Endothelial cell of umbilical vein (primary cell): ENCODE results near the gene FYN. TPM values are rescaled to one million over a fixed set of nuclear protein-coding genes. Genes with fewer than 3 reads are reported as not detected.

ENCODE experiments used
- BruUV-seq: library from RNA; stranded (reverse); fragments of 400-500 nt; replicated peaks from 2 replicates; lab custom pipeline; 2021; lab: Mats Ljungman, UMichigan
- CTCF ChIA-PET: fragments of 300-600, 350-600 bp; sonication (Branson Sonifier 250); formaldehyde crosslinking; loops from one replicate; lab custom pipeline; 2021; ENCODE audit warnings: antibody characterized with exemption, inconsistent platforms; lab: Charles Lee
- POLR2A ChIA-PET: fragments of 300-600, 350-600 bp; sonication (Branson Sonifier 250); formaldehyde crosslinking; loops from one replicate; lab custom pipeline; 2021; ENCODE audit warnings: antibody characterized with exemption, inconsistent platforms; lab: Charles Lee
- DNase-seq: peaks from one replicate; pipeline ENCODE4 v3.0.0-alpha.2; 2011; ENCODE audit warnings: low read depth, low spot score
- FAIRE-seq: peaks from 2 replicates; lab custom pipeline; 2011; peaks lifted over from hg19 to GRCh38; lab: Jason Lieb, UNC
- H2AFZ ChIP-seq: 2 replicates; pipeline ENCODE4 v1.6.0; 2012; ENCODE audit warnings: low read depth, low read length, control low read depth, inconsistent platforms
- H3K27ac ChIP-seq: 2 replicates; pipeline ENCODE4 v1.5.1; 2011; ENCODE audit warnings: low read depth, mild to moderate bottlenecking, control low read depth, low read length, moderate library complexity; ENCODE audit not compliant: insufficient read depth
- H3K27me3 ChIP-seq, 2 experiments: 2 replicates each; pipeline versions ENCODE4 v1.6.0 to v1.6.1; 2011; ENCODE audit warnings: low read length in 2 of 2, mixed read lengths in 1 of 2; ENCODE audit not compliant: control insufficient read depth in 2 of 2, insufficient read depth in 2 of 2
- H3K36me3 ChIP-seq, 2 experiments: 2 replicates in 1 of 2; 3 replicates in 1 of 2; pipeline ENCODE4 v1.5.1; 2011; ENCODE audit warnings: low read length in 2 of 2, mild to moderate bottlenecking in 1 of 2, moderate library complexity in 1 of 2; ENCODE audit not compliant: control insufficient read depth in 2 of 2, insufficient read depth in 2 of 2; ENCODE audit errors: extremely low read depth in 1 of 2
- H3K4me1 ChIP-seq: 3 replicates; pipeline ENCODE4 v1.5.1; 2011; ENCODE audit warnings: mild to moderate bottlenecking, low read length; ENCODE audit not compliant: control insufficient read depth, insufficient read depth; ENCODE audit errors: extremely low read depth
- H3K4me2 ChIP-seq: 2 replicates; pipeline ENCODE4 v1.6.1; 2011; ENCODE audit warnings: low read length, control low read depth, mixed read lengths; ENCODE audit not compliant: insufficient read depth
- H3K4me3 ChIP-seq, 3 experiments: fragments of 200-600 bp in 1 of 3; sonication (generic), shearing (Covaris generic) in 1 of 3; replicated peaks in 1 of 3; 2 replicates each; pipeline ENCODE4 v1.5.1; 2011 to 2016; ENCODE audit warnings: control low read depth in 3 of 3, low read length in 3 of 3, mild to moderate bottlenecking in 2 of 3, inconsistent platforms in 1 of 3, low read depth in 1 of 3, moderate library complexity in 1 of 3; ENCODE audit not compliant: insufficient read depth in 1 of 3
- H3K79me2 ChIP-seq: 2 replicates; pipeline ENCODE4 v1.6.0; 2012; ENCODE audit warnings: low read length, inconsistent platforms; ENCODE audit not compliant: control insufficient read depth, insufficient read depth
- H3K9ac ChIP-seq: replicated peaks from 2 replicates; pipeline ENCODE3; 2011; ENCODE audit warnings: low read length, control low read depth; ENCODE audit not compliant: insufficient read depth; ENCODE audit errors: extremely low read depth
- H3K9me1 ChIP-seq: replicated peaks from 3 replicates; pipeline ENCODE4 v1.6.0; 2011; ENCODE audit warnings: mild to moderate bottlenecking, low read length; ENCODE audit not compliant: control insufficient read depth, insufficient read depth; ENCODE audit errors: extremely low read depth
- H3K9me3 ChIP-seq: replicated peaks from 2 replicates; pipeline ENCODE4 v1.5.1; 2012; ENCODE audit warnings: low read length, inconsistent platforms; ENCODE audit not compliant: control insufficient read depth, insufficient read depth
- H4K20me1 ChIP-seq: replicated peaks from 2 replicates; pipeline ENCODE3; 2011; ENCODE audit warnings: mild to moderate bottlenecking, low read length; ENCODE audit not compliant: control insufficient read depth, insufficient read depth; ENCODE audit errors: extremely low read depth
- EZH2 ChIP-seq: IDR thresholded peaks from 2 replicates; pipeline ENCODE4 v1.6.1; 2012; ENCODE audit warnings: borderline replicate concordance, low read depth, mild to moderate bottlenecking, moderate library complexity, low read length, inconsistent platforms; ENCODE audit not compliant: severe bottlenecking
- FOS ChIP-seq: IDR thresholded peaks from 2 replicates; pipeline ENCODE4 v1.6.1; 2011; ENCODE audit warnings: mild to moderate bottlenecking, low read length, moderate library complexity, borderline replicate concordance; ENCODE audit not compliant: insufficient read depth
- GATA2 ChIP-seq: IDR thresholded peaks from 2 replicates; pipeline ENCODE4 v1.7.0; 2011; ENCODE audit warnings: low read depth, mild to moderate bottlenecking, moderate library complexity, mixed read lengths, low read length; ENCODE audit not compliant: insufficient read length, insufficient read depth
- JUN ChIP-seq: IDR thresholded peaks from 2 replicates; pipeline ENCODE4 v1.6.1; 2011; ENCODE audit warnings: borderline replicate concordance, low read depth; ENCODE audit not compliant: insufficient read length, insufficient read depth
- MYC ChIP-seq: IDR thresholded peaks from one replicate; pipeline ENCODE4 v1.6.1; 2011; ENCODE audit warnings: mild to moderate bottlenecking, low read depth, low read length
- POLR2A ChIP-seq: IDR thresholded peaks from 2 replicates; pipeline ENCODE4 v1.6.1; 2012; ENCODE audit warnings: low read depth, mild to moderate bottlenecking, control low read depth, low read length
- POLR2AphosphoS5 ChIP-seq: IDR thresholded peaks from 2 replicates; pipeline ENCODE4 v1.6.1; 2012; ENCODE audit warnings: low read depth, mild to moderate bottlenecking, control low read depth, low read length, moderate library complexity; ENCODE audit not compliant: insufficient read depth
- dilution Hi-C: fragments of 300-500 bp; cut with MboI; formaldehyde crosslinking; loops from one replicate; pipeline ENCODE4 v1.15.0; 2019; ENCODE audit warnings: low sequenced_read_pairs; ENCODE audit not compliant: extremely low pct_ligation_motif_present
- intact Hi-C: fragments of 100-400 bp; cut with micrococcal nuclease; formaldehyde crosslinking; loops from one replicate; pipeline ENCODE4 v1.10.0; 2022
- polyA plus RNA-seq, 4 experiments: library from polyadenylated mRNA; depleted of rRNA in 3 of 4; stranded (reverse) in 3 of 4; unstranded in 1 of 4; fragments of >200 nt; gene quantifications; 2 replicates each; pipeline versions ENCODE4 v1.2.1 to v1.2.3, GENCODE V29; 2011 to 2012; ENCODE audit warnings: missing spikeins in 1 of 4
- total RNA-seq: library from RNA; stranded (reverse); gene quantifications from 2 replicates; pipeline ENCODE4 v1.2.3, GENCODE V29; 2021
- TF ChIP-seq, protein P1 (sequence below): IDR thresholded peaks from 2 replicates; pipeline ENCODE4 v1.6.1; 2011; ENCODE audit not compliant: insufficient read depth, insufficient read length
- TF ChIP-seq, protein P2 (sequence below), 2 donors: IDR thresholded peaks; 1 replicate in 1 of 2; 2 replicates in 1 of 2; pipeline ENCODE4 v1.5.1; 2011; ENCODE audit warnings: low read length in 2 of 2, mild to moderate bottlenecking in 2 of 2, moderate library complexity in 2 of 2, control low read depth in 1 of 2, inconsistent platforms in 1 of 2, low read depth in 1 of 2; ENCODE audit not compliant: insufficient read depth in 1 of 2; ENCODE audit errors: extremely low read depth in 1 of 2

FYN gene
- total and polyA plus RNA-seq, 2 donors (not counting 3 experiments of a cell fraction or from before 2014, with no cell fraction given) = 69.0 to 143 TPM

- BruUV-seq = no TSS peak
- POLR2A ChIA-PET = interaction anchor here (0.6 kb wide), 1 partner anchor 35 kb away, joined by 4 read pairs; no protein-coding TSS in a partner anchor
These were observed 66.4 kb downstream of the FYN start for GRCh38 chr6:111806561-111807497.

More at GRCh38 chr6:111806561-111807497, 66.4 kb downstream of the FYN start:
- dilution Hi-C loops = no loop called here
- Histone ChIP-seq H3K4me3 (no peak overlapping the region), H2AFZ (no peak overlapping the region), H3K27ac (no peak overlapping the region), H3K27me3 (no peaks in the 10 kb centered on the region), H3K9me1 (no peaks in the 10 kb centered on the region), H3K4me2 (no peak overlapping the region), H4K20me1 (peaks cover 6% of the 10 kb centered on the region), H3K36me3 (no peaks in the 10 kb centered on the region), H3K79me2 (no peaks in the 10 kb centered on the region), H3K9me3 (no peaks in the 10 kb centered on the region), H3K4me1 (peaks cover 39% of the 10 kb centered on the region), H3K9ac (no peak overlapping the region)
- FAIRE-seq (no peak), DNase-seq (no peak)
- CTCF ChIA-PET = interaction anchor here (1.0 to 1.1 kb wide), 2 partner anchors 8 to 97 kb away, joined by 3 to 4 read pairs; no protein-coding TSS in a partner anchor
- no peak for TF ChIP-seq JUN
- TF ChIP-seq, protein P1, sequence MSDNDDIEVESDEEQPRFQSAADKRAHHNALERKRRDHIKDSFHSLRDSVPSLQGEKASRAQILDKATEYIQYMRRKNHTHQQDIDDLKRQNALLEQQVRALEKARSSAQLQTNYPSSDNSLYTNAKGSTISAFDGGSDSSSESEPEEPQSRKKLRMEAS = no peak
- no peak for TF ChIP-seq FOS
- no peak for TF ChIP-seq POLR2AphosphoS5
- TF ChIP-seq MYC = no peak
- TF ChIP-seq POLR2A = no peak
- TF ChIP-seq EZH2 = no peak
- TF ChIP-seq, protein P2, sequence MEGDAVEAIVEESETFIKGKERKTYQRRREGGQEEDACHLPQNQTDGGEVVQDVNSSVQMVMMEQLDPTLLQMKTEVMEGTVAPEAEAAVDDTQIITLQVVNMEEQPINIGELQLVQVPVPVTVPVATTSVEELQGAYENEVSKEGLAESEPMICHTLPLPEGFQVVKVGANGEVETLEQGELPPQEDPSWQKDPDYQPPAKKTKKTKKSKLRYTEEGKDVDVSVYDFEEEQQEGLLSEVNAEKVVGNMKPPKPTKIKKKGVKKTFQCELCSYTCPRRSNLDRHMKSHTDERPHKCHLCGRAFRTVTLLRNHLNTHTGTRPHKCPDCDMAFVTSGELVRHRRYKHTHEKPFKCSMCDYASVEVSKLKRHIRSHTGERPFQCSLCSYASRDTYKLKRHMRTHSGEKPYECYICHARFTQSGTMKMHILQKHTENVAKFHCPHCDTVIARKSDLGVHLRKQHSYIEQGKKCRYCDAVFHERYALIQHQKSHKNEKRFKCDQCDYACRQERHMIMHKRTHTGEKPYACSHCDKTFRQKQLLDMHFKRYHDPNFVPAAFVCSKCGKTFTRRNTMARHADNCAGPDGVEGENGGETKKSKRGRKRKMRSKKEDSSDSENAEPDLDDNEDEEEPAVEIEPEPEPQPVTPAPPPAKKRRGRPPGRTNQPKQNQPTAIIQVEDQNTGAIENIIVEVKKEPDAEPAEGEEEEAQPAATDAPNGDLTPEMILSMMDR (IDR thresholded peaks at IDR 0.05; ENCODE audit: extremely low read depth in 1 of 2, insufficient read depth in 1 of 2, low read depth in 1 of 2, low read length in 2 of 2) = no peak
- no peak for TF ChIP-seq GATA2
- intact Hi-C loops = no loop called here
